Measurements from ENCODE around the gene C2orf92.
"Not testable (repeated sequence)": the region's sequence is repeated elsewhere in the genome, so short reads cannot be mapped to it uniquely, and the experiment has no call there.

The C2orf92 gene

DNA sequence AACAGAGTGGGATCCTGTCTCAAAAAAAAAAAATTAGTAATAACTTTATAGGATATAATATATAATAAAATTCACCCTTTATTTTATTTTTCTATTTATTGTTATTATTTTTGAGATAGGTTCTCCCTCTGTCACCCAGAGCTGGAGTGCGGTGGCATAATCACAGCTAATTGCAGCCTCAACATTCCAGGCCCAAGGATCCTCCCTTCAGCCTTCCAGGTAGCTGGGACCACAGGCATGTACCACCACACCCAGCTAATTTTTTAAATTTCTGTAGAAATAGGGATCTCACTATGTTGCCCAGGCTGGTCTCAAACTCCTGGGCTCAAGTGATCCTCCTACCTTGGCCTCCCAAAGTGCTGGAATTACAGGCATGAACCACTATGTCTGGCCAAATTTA, 958 bp downstream of the C2orf92 start:
- peaks cover 9% of the 10 kb centered on the region for H3K36me3 ChIP-seq (ENCODE audit: insufficient read depth, insufficient read length, low read length)
- DNase-seq (ENCODE audit: low read depth, low spot score), result no peak
- no peaks in the 10 kb centered on the region for H3K27me3 ChIP-seq (ENCODE audit: insufficient read depth, insufficient read length)
- TF ChIP-seq SUZ12 (IDR thresholded peaks at IDR 0.05; ENCODE audit: extremely low read depth, insufficient read depth, insufficient read length) (no peak), ZNF274 (IDR thresholded peaks at IDR 0.05; ENCODE audit: low read depth, low read length) (no peak), YY1 (IDR thresholded peaks at IDR 0.05; ENCODE audit: insufficient read depth, insufficient read length) (no peak)
- H3K4me3 ChIP-seq (ENCODE audit: insufficient read length, low read depth), result no peak overlapping the region
- H3K9me3 ChIP-seq (ENCODE audit: insufficient read depth, low read length), result no peaks in the 10 kb centered on the region
- no peak overlapping the region for H3K9ac ChIP-seq (ENCODE audit: insufficient read length, low read depth)
- peaks cover 5% of the 10 kb centered on the region for H3K4me1 ChIP-seq (ENCODE audit: insufficient read depth, insufficient read length)

GRCh38 chr2:97671526-97671925, 2.0 kb downstream of the C2orf92 start:
- TF ChIP-seq SUZ12 (IDR thresholded peaks at IDR 0.05; ENCODE audit: extremely low read depth, insufficient read depth, insufficient read length) (no peak), ZNF274 (IDR thresholded peaks at IDR 0.05; ENCODE audit: low read depth, low read length) (no peak), YY1 (IDR thresholded peaks at IDR 0.05; ENCODE audit: insufficient read depth, insufficient read length) (no peak)
- H3K4me1 ChIP-seq (ENCODE audit: insufficient read depth, insufficient read length), result peaks cover 5% of the 10 kb centered on the region
- H3K4me3 ChIP-seq (ENCODE audit: insufficient read length, low read depth), result no peak overlapping the region
- no peaks in the 10 kb centered on the region for H3K9me3 ChIP-seq (ENCODE audit: insufficient read depth, low read length)
- H3K36me3 ChIP-seq (ENCODE audit: insufficient read depth, insufficient read length, low read length), result peaks cover 9% of the 10 kb centered on the region
- DNase-seq (ENCODE audit: low read depth, low spot score), result no peak
- no peak overlapping the region for H3K9ac ChIP-seq (ENCODE audit: insufficient read length, low read depth)
- no peaks in the 10 kb centered on the region for H3K27me3 ChIP-seq (ENCODE audit: insufficient read depth, insufficient read length)

DNA sequence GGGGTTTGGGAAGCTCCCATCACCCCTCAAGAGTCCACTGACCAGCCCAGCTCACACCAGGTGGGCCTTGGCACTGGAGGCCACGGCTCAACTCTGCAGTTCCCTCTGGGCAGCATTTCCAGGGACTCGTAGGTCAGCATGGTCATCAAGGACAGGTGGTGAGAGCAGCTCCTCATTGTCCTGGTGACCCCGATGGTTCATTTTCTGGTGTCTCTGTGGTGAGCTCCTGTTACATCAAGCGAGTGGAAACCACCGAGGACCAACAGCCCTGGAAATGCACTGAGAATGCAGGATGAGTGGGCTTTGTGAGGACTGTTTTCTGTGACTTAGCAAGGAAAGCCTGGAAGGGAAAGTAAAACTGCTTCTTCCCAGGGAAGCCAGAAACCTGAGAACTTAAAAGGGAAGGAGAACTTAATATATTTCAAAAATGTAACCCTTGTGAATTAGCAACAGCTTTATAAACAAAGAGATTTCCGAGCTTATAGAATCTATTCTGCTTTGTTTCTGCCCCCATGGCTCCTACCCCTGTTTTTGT, 3.2 kb downstream of the C2orf92 start:
- not testable (repeated sequence) for H3K4me1 ChIP-seq (ENCODE audit: insufficient read depth, insufficient read length); H3K36me3 ChIP-seq (ENCODE audit: insufficient read depth, insufficient read length, low read length); H3K9ac ChIP-seq (ENCODE audit: insufficient read length, low read depth); DNase-seq (ENCODE audit: low read depth, low spot score); H3K9me3 ChIP-seq (ENCODE audit: insufficient read depth, low read length); H3K27me3 ChIP-seq (ENCODE audit: insufficient read depth, insufficient read length); H3K4me3 ChIP-seq (ENCODE audit: insufficient read length, low read depth)

- Histone ChIP-seq H3K4me3 (ENCODE audit: insufficient read length, low read depth) (no peak overlapping the region), H3K27me3 (ENCODE audit: insufficient read depth, insufficient read length) (no peaks in the 10 kb centered on the region), H3K4me1 (ENCODE audit: insufficient read depth, insufficient read length) (peaks cover 5% of the 10 kb centered on the region), H3K9ac (ENCODE audit: insufficient read length, low read depth) (no peak overlapping the region), H3K36me3 (ENCODE audit: insufficient read depth, insufficient read length, low read length) (peaks cover 7% of the 10 kb centered on the region), H3K9me3 (ENCODE audit: insufficient read depth, low read length) (no peaks in the 10 kb centered on the region)
- no peak for TF ChIP-seq SUZ12 (IDR thresholded peaks at IDR 0.05; ENCODE audit: extremely low read depth, insufficient read depth, insufficient read length)
- no peak for TF ChIP-seq YY1 (IDR thresholded peaks at IDR 0.05; ENCODE audit: insufficient read depth, insufficient read length)
- no peak for TF ChIP-seq ZNF274 (IDR thresholded peaks at IDR 0.05; ENCODE audit: low read depth, low read length)
- no peak for DNase-seq (ENCODE audit: low read depth, low spot score)
These were observed 3.8 kb downstream of the C2orf92 start for GRCh38 chr2:97673182-97673914.

GRCh38 chr2:97673915-97674283, 4.4 kb downstream of the C2orf92 start:
- Histone ChIP-seq H3K4me3 (ENCODE audit: insufficient read length, low read depth) (no peak overlapping the region), H3K4me1 (ENCODE audit: insufficient read depth, insufficient read length) (peaks cover 5% of the 10 kb centered on the region), H3K9me3 (ENCODE audit: insufficient read depth, low read length) (no peaks in the 10 kb centered on the region), H3K9ac (ENCODE audit: insufficient read length, low read depth) (no peak overlapping the region), H3K27me3 (ENCODE audit: insufficient read depth, insufficient read length) (no peaks in the 10 kb centered on the region), H3K36me3 (ENCODE audit: insufficient read depth, insufficient read length, low read length) (peaks cover 3% of the 10 kb centered on the region)
- no peak for DNase-seq (ENCODE audit: low read depth, low spot score)
- TF ChIP-seq SUZ12 (IDR thresholded peaks at IDR 0.05; ENCODE audit: extremely low read depth, insufficient read depth, insufficient read length), result no peak
- no peak for TF ChIP-seq YY1 (IDR thresholded peaks at IDR 0.05; ENCODE audit: insufficient read depth, insufficient read length)
- TF ChIP-seq ZNF274 (IDR thresholded peaks at IDR 0.05; ENCODE audit: low read depth, low read length), result no peak

GRCh38 chr2:97675430-97676113, 6.1 kb downstream of the C2orf92 start:
- peak; percentile 43 for DNase-seq (ENCODE audit: low read depth, low spot score)
- TF ChIP-seq ZNF274 (IDR thresholded peaks at IDR 0.05; ENCODE audit: low read depth, low read length) (no peak), YY1 (IDR thresholded peaks at IDR 0.05; ENCODE audit: insufficient read depth, insufficient read length) (no peak), SUZ12 (IDR thresholded peaks at IDR 0.05; ENCODE audit: extremely low read depth, insufficient read depth, insufficient read length) (no peak)
- no peak overlapping the region for H3K4me3 ChIP-seq (ENCODE audit: insufficient read length, low read depth)
- H3K4me1 ChIP-seq (ENCODE audit: insufficient read depth, insufficient read length), result no peaks in the 10 kb centered on the region
- no peak overlapping the region for H3K9ac ChIP-seq (ENCODE audit: insufficient read length, low read depth)
- no peaks in the 10 kb centered on the region; the same call in 1 of the 2 replicates for H3K9me3 ChIP-seq (ENCODE audit: insufficient read depth, low read length)
- H3K36me3 ChIP-seq (ENCODE audit: insufficient read depth, insufficient read length, low read length), result peaks cover 3% of the 10 kb centered on the region
- no peaks in the 10 kb centered on the region for H3K27me3 ChIP-seq (ENCODE audit: insufficient read depth, insufficient read length)

DNA sequence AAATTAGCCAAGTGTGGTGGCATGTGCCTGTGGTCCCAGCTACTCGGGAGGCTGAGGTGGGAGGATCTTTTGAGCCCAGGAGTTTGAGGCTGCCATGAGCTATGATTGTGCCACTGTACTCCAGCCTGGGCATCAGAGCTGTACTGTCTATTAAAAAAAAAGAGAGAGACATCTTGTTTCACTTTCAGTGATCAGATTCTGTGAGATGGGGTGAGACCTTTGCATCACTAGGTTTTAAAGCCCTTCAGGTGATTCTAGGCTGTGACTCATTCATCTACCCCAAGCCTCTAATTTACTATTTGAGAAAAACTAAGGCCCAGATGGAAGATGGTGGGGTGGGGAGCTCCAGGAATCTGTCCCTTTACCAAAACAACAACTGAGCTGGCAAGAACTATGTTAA, 7.1 kb downstream of the C2orf92 start:
- Histone ChIP-seq H3K4me1 (ENCODE audit: insufficient read depth, insufficient read length) (no peaks in the 10 kb centered on the region), H3K4me3 (ENCODE audit: insufficient read length, low read depth) (no peak overlapping the region), H3K9ac (ENCODE audit: insufficient read length, low read depth) (no peak overlapping the region), H3K27me3 (ENCODE audit: insufficient read depth, insufficient read length) (no peaks in the 10 kb centered on the region), H3K9me3 (ENCODE audit: insufficient read depth, low read length) (no peaks in the 10 kb centered on the region; the same call in 1 of the 2 replicates), H3K36me3 (ENCODE audit: insufficient read depth, insufficient read length, low read length) (no peaks in the 10 kb centered on the region)
- no peak for DNase-seq (ENCODE audit: low read depth, low spot score)
- no peak for TF ChIP-seq YY1 (IDR thresholded peaks at IDR 0.05; ENCODE audit: insufficient read depth, insufficient read length)
- no peak for TF ChIP-seq ZNF274 (IDR thresholded peaks at IDR 0.05; ENCODE audit: low read depth, low read length)
- no peak for TF ChIP-seq SUZ12 (IDR thresholded peaks at IDR 0.05; ENCODE audit: extremely low read depth, insufficient read depth, insufficient read length)

Measured in NT2/D1 (cell line).